ENCODE measurements around the gene RET.
"Not testable (repeated sequence)": the region's sequence is repeated elsewhere in the genome, so short reads cannot be mapped to it uniquely, and the experiment has no call there.

RET gene

GRCh38 chr10:43090664-43091063, 13.8 kb downstream of the RET start:
- DNase-seq (no peak), ATAC-seq (replicated peaks) (no peak)
- Mint-ChIP-seq H3K4me3 (no peak overlapping the region), H3K9me3 (peaks cover 3 to 4% of the 10 kb centered on the region in 2 donors), H3K36me3 (no peaks in the 10 kb centered on the region), H3K4me1 (peaks cover 4 to 6% of the 10 kb centered on the region in 2 donors), H3K27ac (no peak overlapping the region), H3K27me3 (peaks cover 8 to 20% of the 10 kb centered on the region in 2 donors)

GRCh38 chr10:43091846-43092245, 15.0 kb downstream of the RET start:
- H3K36me3 Mint-ChIP-seq, result no peaks in the 10 kb centered on the region
- H3K4me1 Mint-ChIP-seq, result peaks cover 4 to 6% of the 10 kb centered on the region in 2 donors
- no peak overlapping the region for H3K27ac Mint-ChIP-seq
- DNase-seq (no peak), ATAC-seq (replicated peaks) (no peak)
- peaks cover 8 to 20% of the 10 kb centered on the region in 2 donors for H3K27me3 Mint-ChIP-seq
- H3K9me3 Mint-ChIP-seq, result peaks cover 3 to 4% of the 10 kb centered on the region in 2 donors
- H3K4me3 Mint-ChIP-seq, result no peak overlapping the region

GRCh38 chr10:43093423-43094076, 16.7 kb downstream of the RET start:
- no peaks in the 10 kb centered on the region for H3K36me3 Mint-ChIP-seq
- H3K4me3 Mint-ChIP-seq, result no peak overlapping the region
- peaks cover 8 to 14% of the 10 kb centered on the region in 2 donors for H3K27me3 Mint-ChIP-seq
- peaks cover 4 to 6% of the 10 kb centered on the region in 2 donors for H3K4me1 Mint-ChIP-seq
- no peak overlapping the region for H3K27ac Mint-ChIP-seq
- DNase-seq, result no peak
- peak in 1 of 2 donors; percentile 22 for ATAC-seq (replicated peaks)
- H3K9me3 Mint-ChIP-seq, result no peaks in the 10 kb centered on the region

- no peak for DNase-seq
- Mint-ChIP-seq H3K27me3 (peaks cover 8 to 14% of the 10 kb centered on the region in 2 donors), H3K27ac (no peak overlapping the region), H3K9me3 (no peaks in the 10 kb centered on the region), H3K36me3 (no peaks in the 10 kb centered on the region), H3K4me1 (peaks cover 4 to 6% of the 10 kb centered on the region in 2 donors), H3K4me3 (no peak overlapping the region)
- ATAC-seq (replicated peaks), result no peak
These were observed 17.2 kb downstream of the RET start for GRCh38 chr10:43094085-43094484.

- ATAC-seq (replicated peaks); H3K9me3 Mint-ChIP-seq; H3K4me3 Mint-ChIP-seq; H3K36me3 Mint-ChIP-seq; H3K4me1 Mint-ChIP-seq; H3K27ac Mint-ChIP-seq; DNase-seq: not testable (repeated sequence)
- H3K27me3 Mint-ChIP-seq, result peaks cover 25 to 28% of the 10 kb centered on the region in 2 donors
These were observed 22.5 kb downstream of the RET start for GRCh38 chr10:43099339-43099738.

GRCh38 chr10:43099928-43100327, 23.1 kb downstream of the RET start:
- H3K27me3 Mint-ChIP-seq, result peaks cover 25 to 28% of the 10 kb centered on the region in 2 donors
- no peak for DNase-seq
- ATAC-seq (replicated peaks), result no peak

GRCh38 chr10:43100366-43100765, 23.5 kb downstream of the RET start:
- Mint-ChIP-seq H3K4me1 (peaks cover 6% of the 10 kb centered on the region in 2 donors), H3K27me3 (peaks cover 25 to 31% of the 10 kb centered on the region in 2 donors), H3K36me3 (no peaks in the 10 kb centered on the region), H3K9me3 (no peaks in the 10 kb centered on the region), H3K4me3 (no peak overlapping the region), H3K27ac (no peak overlapping the region)
- no peak for DNase-seq
- ATAC-seq (replicated peaks), result no peak

More at GRCh38 chr10:43099928-43100327, 23.1 kb downstream of the RET start:
- Mint-ChIP-seq H3K36me3 (no peaks in the 10 kb centered on the region), H3K4me1 (peaks cover 2 to 3% of the 10 kb centered on the region in 2 donors), H3K9me3 (no peaks in the 10 kb centered on the region), H3K27ac (no peak overlapping the region), H3K4me3 (no peak overlapping the region)

GRCh38 chr10:43102063-43102828, 25.4 kb downstream of the RET start:
- Mint-ChIP-seq H3K36me3 (no peaks in the 10 kb centered on the region), H3K9me3 (no peaks in the 10 kb centered on the region), H3K27me3 (peaks cover 25 to 31% of the 10 kb centered on the region in 2 donors), H3K4me3 (no peak overlapping the region), H3K4me1 (peaks cover 10 to 11% of the 10 kb centered on the region in 2 donors), H3K27ac (no peak overlapping the region)
- DNase-seq (no peak), ATAC-seq (replicated peaks) (no peak)

GRCh38 chr10:43105102-43105955, 28.5 kb downstream of the RET start:
- peak; percentile 77 for DNase-seq
- no peak overlapping the region for H3K27ac Mint-ChIP-seq
- peak overlapping the region; percentile 80 to 87 for H3K4me3 Mint-ChIP-seq
- peaks cover 10 to 12% of the 10 kb centered on the region in 2 donors for H3K4me1 Mint-ChIP-seq
- peak; percentile 91 for ATAC-seq (replicated peaks)
- peaks cover 20 to 22% of the 10 kb centered on the region in 2 donors for H3K27me3 Mint-ChIP-seq
- H3K9me3 Mint-ChIP-seq, result no peaks in the 10 kb centered on the region
- no peaks in the 10 kb centered on the region for H3K36me3 Mint-ChIP-seq

- no peaks in the 10 kb centered on the region for H3K9me3 Mint-ChIP-seq
- no peaks in the 10 kb centered on the region for H3K36me3 Mint-ChIP-seq
- DNase-seq (no peak), ATAC-seq (replicated peaks) (no peak)
- peaks cover 20% of the 10 kb centered on the region in 2 donors for H3K27me3 Mint-ChIP-seq
- H3K4me3 Mint-ChIP-seq, result no peak overlapping the region
- no peak overlapping the region for H3K27ac Mint-ChIP-seq
- H3K4me1 Mint-ChIP-seq, result peaks cover 10 to 17% of the 10 kb centered on the region in 2 donors
These were observed 29.0 kb downstream of the RET start for GRCh38 chr10:43105956-43106229.

- no peak overlapping the region for H3K27ac Mint-ChIP-seq
These were observed 29.6 kb downstream of the RET start for GRCh38 chr10:43106256-43107091.

GRCh38 chr10:43108951-43109350, 32.1 kb downstream of the RET start:
- ATAC-seq (replicated peaks), result no peak

More at GRCh38 chr10:43106256-43107091, 29.6 kb downstream of the RET start:
- peaks cover 10 to 17% of the 10 kb centered on the region in 2 donors for H3K4me1 Mint-ChIP-seq
- H3K4me3 Mint-ChIP-seq, result peak overlapping the region in 1 of 2 donors; percentile 23
- H3K9me3 Mint-ChIP-seq, result no peaks in the 10 kb centered on the region
- DNase-seq, result no peak
- ATAC-seq (replicated peaks), result no peak
- peaks cover 20% of the 10 kb centered on the region in 2 donors for H3K27me3 Mint-ChIP-seq
- no peaks in the 10 kb centered on the region for H3K36me3 Mint-ChIP-seq

GRCh38 chr10:43109671-43110249, 32.9 kb downstream of the RET start:
- Mint-ChIP-seq H3K9me3 (no peaks in the 10 kb centered on the region), H3K4me3 (no peak overlapping the region), H3K27ac (no peak overlapping the region), H3K27me3 (peaks cover 4 to 5% of the 10 kb centered on the region in 2 donors), H3K4me1 (peaks cover 9 to 17% of the 10 kb centered on the region in 2 donors), H3K36me3 (no peaks in the 10 kb centered on the region)
- no peak for DNase-seq
- no peak for ATAC-seq (replicated peaks)

More at GRCh38 chr10:43108951-43109350, 32.1 kb downstream of the RET start:
- peaks cover 9 to 17% of the 10 kb centered on the region in 2 donors for H3K4me1 Mint-ChIP-seq
- H3K27me3 Mint-ChIP-seq, result peaks cover 5 to 6% of the 10 kb centered on the region in 2 donors
- H3K9me3 Mint-ChIP-seq, result no peaks in the 10 kb centered on the region
- no peak overlapping the region for H3K4me3 Mint-ChIP-seq
- H3K36me3 Mint-ChIP-seq, result no peaks in the 10 kb centered on the region
- H3K27ac Mint-ChIP-seq, result no peak overlapping the region
- no peak for DNase-seq

Data from stimulated activated naive B cell treated with anti-CD40 and anti-IgM and Interleukin-4, amounts not matched to agents 10 μg/mL and 1 μg/mL and 100 μg/mL, for 72 hours (primary cell).